Smooth muscle cell (in vitro differentiated cells): ENCODE measurements around the gene AVP. TPM values are rescaled to one million over a fixed set of nuclear protein-coding genes. Genes with fewer than 3 reads are reported as not detected.
"Not testable (repeated sequence)": the region's sequence is repeated elsewhere in the genome, so short reads cannot be mapped to it uniquely, and the experiment has no call there.

Experiments
- DNase-seq: peaks from one replicate; lab custom pipeline; 2025; ENCODE audit not compliant: unreplicated experiment; lab: John Stamatoyannopoulos, UW
- H2AFZ ChIP-seq: fragments of 200-600 bp; sonication (generic); 2 replicates; pipeline ENCODE4 v1.6.0; 2016; ENCODE audit warnings: antibody characterized with exemption, low read depth, mild to moderate bottlenecking
- H3F3A ChIP-seq: fragments of 200-600 bp; sonication (generic); 2 replicates; pipeline ENCODE4 v1.6.0; 2017; ENCODE audit warnings: antibody characterized with exemption, low read depth
- H3K27ac ChIP-seq: fragments of 200-600 bp; sonication (generic); 2 replicates; pipeline ENCODE4 v1.5.1; 2016; ENCODE audit warnings: low read depth, mild to moderate bottlenecking
- H3K27me3 ChIP-seq: fragments of 200-600 bp; sonication (generic); 2 replicates; pipeline ENCODE4 v1.6.1; 2016; ENCODE audit warnings: low read depth, mild to moderate bottlenecking
- H3K36me3 ChIP-seq: fragments of 200-600 bp; sonication (generic); 2 replicates; pipeline ENCODE4 v1.5.1; 2016; ENCODE audit warnings: low read depth
- H3K4me1 ChIP-seq: fragments of 200-600 bp; sonication (generic); 2 replicates; pipeline ENCODE4 v1.5.1; 2016; ENCODE audit warnings: low read depth
- H3K4me2 ChIP-seq: fragments of 200-600 bp; sonication (generic); 2 replicates; pipeline ENCODE4 v1.6.0; 2016; ENCODE audit warnings: mild to moderate bottlenecking
- H3K4me3 ChIP-seq: fragments of 200-600 bp; sonication (generic); 2 replicates; pipeline ENCODE4 v1.5.1; 2016; ENCODE audit warnings: mild to moderate bottlenecking
- H3K79me2 ChIP-seq: fragments of 200-600 bp; sonication (generic); 2 replicates; pipeline ENCODE4 v1.6.0; 2016; ENCODE audit warnings: low read depth, mild to moderate bottlenecking
- H3K9ac ChIP-seq: fragments of 200-600 bp; sonication (generic); 2 replicates; pipeline ENCODE4 v1.6.0; 2016; ENCODE audit warnings: low read depth
- H3K9me3 ChIP-seq: fragments of 200-600 bp; sonication (generic); replicated peaks from 2 replicates; pipeline ENCODE4 v1.5.1; 2016; ENCODE audit warnings: low read depth
- H4K20me1 ChIP-seq: fragments of 200-600 bp; sonication (generic); 2 replicates; pipeline ENCODE4 v1.6.0; 2016; ENCODE audit warnings: low read depth
- WGBS: methylation state at CpG from one replicate; pipeline ENCODE4 v1.1.7; 2016; ENCODE audit warnings: low lambda C conversion rate; 5-methylcytosine and 5-hydroxymethylcytosine counted together
- polyA plus RNA-seq: library from polyadenylated mRNA; unstranded; fragments of >200 nt; fragmentation: Nextera tagmentation; extraction: Ambion mirVana; gene quantifications from 2 replicates; pipeline ENCODE4 v1.2.1, GENCODE V29; 2016
- total RNA-seq: library from RNA; depleted of rRNA; stranded (reverse); fragments of >200 nt; gene quantifications from 2 replicates; pipeline ENCODE4 v1.2.3, GENCODE V29; 2014
- TF ChIP-seq, protein P1 (sequence below): fragments of 200-600 bp; sonication (generic); IDR thresholded peaks from 2 replicates; pipeline ENCODE4 v1.5.1; 2017; ENCODE audit warnings: borderline replicate concordance, mild to moderate bottlenecking, antibody characterized with exemption; ENCODE audit not compliant: insufficient read depth, poor library complexity, severe bottlenecking

Gene AVP
- total and polyA plus RNA-seq, 2 experiments from 2014 or later = not detected

DNA sequence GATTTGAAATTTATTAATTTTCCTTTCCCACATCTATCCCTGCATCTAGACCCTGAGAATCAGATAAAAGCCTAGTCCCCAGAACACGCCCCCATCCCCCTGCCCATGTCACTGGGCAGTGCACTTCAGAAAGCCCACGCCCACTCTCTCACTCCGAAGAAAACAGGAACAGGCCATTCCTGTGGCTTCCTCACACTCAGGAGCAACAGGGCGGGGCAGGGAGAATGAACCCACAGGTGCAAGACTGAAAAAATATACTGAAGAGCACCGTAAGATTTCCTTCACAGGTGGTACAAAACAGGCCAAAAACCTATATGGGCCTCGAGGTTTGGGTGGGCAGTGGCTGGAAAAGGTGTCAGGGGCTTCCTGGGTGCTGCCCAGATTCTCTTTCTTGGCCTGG is 9.7 kb downstream of the AVP start:
- Histone ChIP-seq H3K4me2 (no peak overlapping the region), H2AFZ (no peak overlapping the region), H3K9ac (no peak overlapping the region), H3K36me3 (no peaks in the 10 kb centered on the region), H3K79me2 (no peaks in the 10 kb centered on the region), H3K9me3 (no peaks in the 10 kb centered on the region), H3K4me1 (no peaks in the 10 kb centered on the region), H3F3A (no peaks in the 10 kb centered on the region), H3K27me3 (peaks cover 34% of the 10 kb centered on the region), H4K20me1 (no peaks in the 10 kb centered on the region), H3K27ac (no peak overlapping the region), H3K4me3 (no peak overlapping the region)
- DNase-seq = no peak
- WGBS = 86% methylated on average over 6 of the region's 6 CpGs
- TF ChIP-seq, protein P1, sequence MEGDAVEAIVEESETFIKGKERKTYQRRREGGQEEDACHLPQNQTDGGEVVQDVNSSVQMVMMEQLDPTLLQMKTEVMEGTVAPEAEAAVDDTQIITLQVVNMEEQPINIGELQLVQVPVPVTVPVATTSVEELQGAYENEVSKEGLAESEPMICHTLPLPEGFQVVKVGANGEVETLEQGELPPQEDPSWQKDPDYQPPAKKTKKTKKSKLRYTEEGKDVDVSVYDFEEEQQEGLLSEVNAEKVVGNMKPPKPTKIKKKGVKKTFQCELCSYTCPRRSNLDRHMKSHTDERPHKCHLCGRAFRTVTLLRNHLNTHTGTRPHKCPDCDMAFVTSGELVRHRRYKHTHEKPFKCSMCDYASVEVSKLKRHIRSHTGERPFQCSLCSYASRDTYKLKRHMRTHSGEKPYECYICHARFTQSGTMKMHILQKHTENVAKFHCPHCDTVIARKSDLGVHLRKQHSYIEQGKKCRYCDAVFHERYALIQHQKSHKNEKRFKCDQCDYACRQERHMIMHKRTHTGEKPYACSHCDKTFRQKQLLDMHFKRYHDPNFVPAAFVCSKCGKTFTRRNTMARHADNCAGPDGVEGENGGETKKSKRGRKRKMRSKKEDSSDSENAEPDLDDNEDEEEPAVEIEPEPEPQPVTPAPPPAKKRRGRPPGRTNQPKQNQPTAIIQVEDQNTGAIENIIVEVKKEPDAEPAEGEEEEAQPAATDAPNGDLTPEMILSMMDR = no peak

DNA sequence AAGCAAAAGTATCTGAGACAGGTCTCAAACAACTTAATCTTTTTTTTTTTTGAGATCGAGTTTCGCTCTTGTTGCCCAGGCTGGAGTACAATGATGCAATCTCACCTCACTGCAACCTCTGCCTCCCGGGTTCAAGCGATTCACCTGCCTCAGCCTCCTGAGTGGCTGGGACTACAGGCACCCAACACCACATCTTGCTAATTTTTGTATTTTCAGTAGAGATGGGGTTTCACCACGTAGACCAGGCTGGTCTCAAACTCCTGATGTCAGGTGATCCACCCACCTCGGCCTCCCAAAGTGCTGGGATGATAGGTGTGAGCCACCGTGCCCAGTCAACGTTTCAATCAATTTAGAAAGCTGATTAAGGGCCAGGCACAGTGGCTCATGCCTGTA is 11.3 kb downstream of the AVP start:
- H3K4me3 ChIP-seq, H3K79me2 ChIP-seq, H3K9ac ChIP-seq, H3K4me2 ChIP-seq, H3K36me3 ChIP-seq, DNase-seq, H3K27ac ChIP-seq, H2AFZ ChIP-seq, H3K4me1 ChIP-seq, H4K20me1 ChIP-seq, H3F3A ChIP-seq, H3K9me3 ChIP-seq: not testable (repeated sequence)
- WGBS = 91% methylated on average over 8 of the region's 8 CpGs
- peaks cover 24% of the 10 kb centered on the region for H3K27me3 ChIP-seq

DNA sequence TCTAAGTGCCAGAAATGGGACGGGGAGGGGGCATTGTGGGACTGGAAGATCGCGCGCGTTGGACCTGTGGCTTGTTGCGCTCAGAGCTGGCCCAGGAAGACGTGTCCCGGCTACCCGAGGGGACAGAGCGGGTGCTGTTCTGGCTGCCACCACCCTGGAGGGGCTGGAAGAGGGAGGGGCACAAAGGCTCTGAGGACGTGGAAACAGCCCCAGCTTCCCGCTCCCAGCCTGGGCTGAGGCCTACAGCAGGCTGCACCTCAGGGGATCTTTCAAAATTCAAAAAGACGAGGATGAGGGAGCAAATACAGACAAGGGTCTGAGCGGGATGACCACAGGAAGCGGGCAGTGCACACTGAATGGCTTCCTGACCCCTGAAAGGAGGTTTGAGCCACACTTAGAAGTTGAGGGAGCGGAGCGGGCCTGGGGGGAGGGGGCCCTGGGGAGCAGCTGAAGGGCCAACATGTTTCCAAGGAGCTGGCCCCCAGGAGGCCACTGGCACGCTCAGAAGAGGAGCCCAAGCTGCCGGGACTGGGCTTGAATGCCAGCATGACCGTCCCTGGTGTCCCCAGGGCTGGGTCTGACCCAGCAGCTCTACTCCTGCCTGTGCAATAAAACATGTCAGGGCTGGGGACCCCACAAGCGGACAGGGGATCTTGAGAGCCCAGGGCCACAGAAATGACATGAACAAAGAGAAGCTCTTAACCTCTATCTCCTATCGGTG is 11.8 kb downstream of the AVP start:
- Histone ChIP-seq H3K4me2 (peak overlapping the region; percentile 95), H3K9ac (no peak overlapping the region), H3K27me3 (peaks cover 18% of the 10 kb centered on the region), H3K4me3 (peak overlapping the region; percentile 59), H2AFZ (peak overlapping the region; percentile 95), H3K79me2 (no peaks in the 10 kb centered on the region), H3K27ac (no peak overlapping the region), H3K9me3 (no peaks in the 10 kb centered on the region), H3K4me1 (no peaks in the 10 kb centered on the region), H3K36me3 (no peaks in the 10 kb centered on the region), H4K20me1 (no peaks in the 10 kb centered on the region), H3F3A (no peaks in the 10 kb centered on the region)
- WGBS = 91% methylated on average over 22 of the region's 22 CpGs
- TF ChIP-seq, protein P1 = no peak
- DNase-seq = no peak

DNA sequence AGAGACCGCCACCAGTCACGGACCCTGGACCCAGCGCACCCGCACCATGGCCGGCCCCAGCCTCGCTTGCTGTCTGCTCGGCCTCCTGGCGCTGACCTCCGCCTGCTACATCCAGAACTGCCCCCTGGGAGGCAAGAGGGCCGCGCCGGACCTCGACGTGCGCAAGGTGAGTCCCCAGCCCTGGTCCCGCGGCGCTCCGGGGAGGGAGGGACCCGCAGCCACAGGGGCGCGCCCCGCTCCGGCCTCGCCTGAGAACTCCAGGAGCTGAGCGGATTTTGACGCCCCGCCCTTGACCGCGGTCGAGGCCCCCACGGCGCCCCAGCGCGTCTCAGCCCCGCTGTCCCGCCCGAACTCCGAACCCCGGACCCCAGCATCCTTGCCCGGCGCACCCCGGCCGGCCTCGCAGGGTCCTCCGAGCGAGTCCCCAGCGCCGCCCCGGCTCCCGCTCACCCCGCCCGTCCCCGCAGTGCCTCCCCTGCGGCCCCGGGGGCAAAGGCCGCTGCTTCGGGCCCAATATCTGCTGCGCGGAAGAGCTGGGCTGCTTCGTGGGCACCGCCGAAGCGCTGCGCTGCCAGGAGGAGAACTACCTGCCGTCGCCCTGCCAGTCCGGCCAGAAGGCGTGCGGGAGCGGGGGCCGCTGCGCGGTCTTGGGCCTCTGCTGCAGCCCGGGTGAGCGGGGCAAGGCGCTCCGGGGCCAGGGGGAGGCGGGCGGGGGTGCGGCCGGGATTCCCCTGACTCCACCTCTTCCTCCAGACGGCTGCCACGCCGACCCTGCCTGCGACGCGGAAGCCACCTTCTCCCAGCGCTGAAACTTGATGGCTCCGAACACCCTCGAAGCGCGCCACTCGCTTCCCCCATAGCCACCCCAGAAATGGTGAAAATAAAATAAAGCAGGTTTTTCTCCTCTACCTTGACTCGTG is 12.7 kb downstream of the AVP start, which contains the start of gene OXT:
OXT (plus strand) TSS at position 11 of the 920 bp plus-strand sequence; CDS start at position 47, 36 bp downstream.
- Histone ChIP-seq H3K27me3 (peaks cover 16% of the 10 kb centered on the region), H3F3A (no peaks in the 10 kb centered on the region), H3K4me3 (peak within 1 kb of the TSS; percentile 59), H3K4me2 (peak within 1 kb of the TSS; percentile 95), H3K4me1 (no peaks in the 10 kb centered on the region), H3K79me2 (no peaks in the 10 kb centered on the region), H3K9ac (peak within 1 kb of the TSS; percentile 35), H3K9me3 (no peaks in the 10 kb centered on the region), H4K20me1 (no peaks in the 10 kb centered on the region), H3K36me3 (no peaks in the 10 kb centered on the region), H2AFZ (peak within 1 kb of the TSS; percentile 95), H3K27ac (no peak within 1 kb of the TSS)
- TF ChIP-seq, protein P1 = no peak
- WGBS = 44% methylated on average over 33 of the region's 95 CpGs
- no peak for DNase-seq
